Activated T-helper 1 cell treated with Interleukin-2 at 50 U/mL for 16 hours (primary cell): Measurements from ENCODE around the gene SHQ1.
A peak's percentile ranks its signal among the peaks of the same experiment; 100 is the strongest.
"Not testable (repeated sequence)": the region's sequence is repeated elsewhere in the genome, so short reads cannot be mapped to it uniquely, and the experiment has no call there.

ENCODE experiments used
- DNase-seq: peaks from one replicate; pipeline ENCODE4 v3.0.0-alpha.2; 2020; ENCODE audit warnings: low read depth

SHQ1 gene

GRCh38 chr3:72748659-72749058, 99.6 kb downstream of the SHQ1 start:
- DNase-seq: no peak

- no peak for DNase-seq
Observed at GRCh38 chr3:72746430-72747411, 101.5 kb downstream of the SHQ1 start.

GRCh38 chr3:72745146-72745999, 102.9 kb downstream of the SHQ1 start:
- no peak for DNase-seq

- DNase-seq: no peak
Observed at GRCh38 chr3:72744330-72744729, 103.9 kb downstream of the SHQ1 start.

- no peak for DNase-seq
Observed at GRCh38 chr3:72739531-72740466, 108.4 kb downstream of the SHQ1 start.

- peak; percentile 66 for DNase-seq
Observed at GRCh38 chr3:72738752-72739530, 109.3 kb downstream of the SHQ1 start.

- not testable (repeated sequence) for DNase-seq
Observed at GRCh38 chr3:72735072-72735471, 113.2 kb downstream of the SHQ1 start.

GRCh38 chr3:72733676-72734075, 114.6 kb downstream of the SHQ1 start:
- DNase-seq: no peak

- not testable (repeated sequence) for DNase-seq
Observed at GRCh38 chr3:72732666-72733345, 115.4 kb downstream of the SHQ1 start.

GRCh38 chr3:72728958-72729467, 119.2 kb downstream of the SHQ1 start:
- DNase-seq: no peak

- no peak for DNase-seq
Observed at GRCh38 chr3:72728329-72728889, 119.8 kb downstream of the SHQ1 start.

GRCh38 chr3:72727726-72728125, 120.5 kb downstream of the SHQ1 start:
- no peak for DNase-seq

- DNase-seq: no peak
Observed at GRCh38 chr3:72727172-72727571, 121.1 kb downstream of the SHQ1 start.

GRCh38 chr3:72725229-72725628, 123.0 kb downstream of the SHQ1 start:
- no peak for DNase-seq

- no peak for DNase-seq
Observed at GRCh38 chr3:72724070-72724469, 124.2 kb downstream of the SHQ1 start.

GRCh38 chr3:72722930-72723726, 125.1 kb downstream of the SHQ1 start:
- DNase-seq: no peak

- no peak for DNase-seq
Observed at GRCh38 chr3:72721683-72722381, 126.4 kb downstream of the SHQ1 start.

- no peak for DNase-seq
Observed at GRCh38 chr3:72720566-72720965, 127.7 kb downstream of the SHQ1 start.
